ENCODE measurements around the gene GRPEL1. TPM values are rescaled to one million over a fixed set of nuclear protein-coding genes. Genes with fewer than 3 reads are reported as not detected.

Gene GRPEL1
- total RNA-seq, 1 experiment from 2014 or later = 40.7 TPM

- Histone ChIP-seq H3T11ph (ENCODE audit: low read length) (no peak overlapping the region), H4K8ac (replicated peaks; ENCODE audit: insufficient read length, low read depth, low read length) (no peak overlapping the region), H3K14ac (ENCODE audit: insufficient read depth, low read length) (no peak overlapping the region), H2AK5ac (ENCODE audit: insufficient read length, low read length) (no peak overlapping the region), H3K79me2 (ENCODE audit: insufficient read depth, low read length) (no peaks in the 10 kb centered on the region), H3K9ac (ENCODE audit: extremely low read depth, insufficient read length, low read length) (no peak overlapping the region), H3K18ac (ENCODE audit: insufficient read length, low read depth, low read length) (no peak overlapping the region), H4K91ac (ENCODE audit: insufficient read length, low read depth, low read length) (no peak overlapping the region), H3K56ac (ENCODE audit: insufficient read length, low read depth, low read length) (no peak overlapping the region), H4K20me1 (ENCODE audit: control insufficient read depth, insufficient read depth, insufficient read length) (no peaks in the 10 kb centered on the region), H3K79me1 (ENCODE audit: insufficient read depth, low read depth, low read length, poor library complexity, severe bottlenecking) (no peaks in the 10 kb centered on the region), H2BK12ac (ENCODE audit: insufficient read length, low read depth, low read length) (no peak overlapping the region), H4K5ac (ENCODE audit: insufficient read length, low read depth, low read length) (no peak overlapping the region), H3K9me3 (ENCODE audit: control insufficient read depth, low read depth, low read length) (no peaks in the 10 kb centered on the region), H2BK20ac (ENCODE audit: low read depth, low read length, poor library complexity, severe bottlenecking) (no peak overlapping the region), H2BK15ac (ENCODE audit: low read depth, low read length) (no peak overlapping the region), H3K4ac (ENCODE audit: low read depth, low read length) (no peak overlapping the region), H3K27ac (ENCODE audit: insufficient read length, low read depth, low read length) (no peak overlapping the region), H3K4me2 (ENCODE audit: insufficient read depth, insufficient read length, low read length) (peak overlapping the region; percentile 82), H3K27me3 (ENCODE audit: insufficient read depth, low read length) (no peaks in the 10 kb centered on the region; the same call in 1 of the 2 replicates), H2BK120ac (ENCODE audit: low read depth, low read length, poor library complexity, severe bottlenecking) (no peak overlapping the region), H2AFZ (ENCODE audit: low read length) (no peak overlapping the region), H3K23me2 (ENCODE audit: insufficient read length, low read depth, low read length, poor library complexity, severe bottlenecking) (peaks cover 10% of the 10 kb centered on the region), H2BK5ac (ENCODE audit: insufficient read length, low read length) (no peak overlapping the region), H3K4me1 (ENCODE audit: insufficient read depth, low read length) (peaks cover 2% of the 10 kb centered on the region; the same call in 1 of the 2 replicates), H3K23ac (ENCODE audit: insufficient read length, low read depth, low read length) (no peak overlapping the region)
- TF ChIP-seq CTCF (conservative IDR thresholded peaks at IDR 0.05) = no peak
- no peaks in the 10 kb centered on the region for H3K9me3 Mint-ChIP-seq
- H3K27me3 Mint-ChIP-seq (ENCODE audit: low read depth) = peaks cover 66% of the 10 kb centered on the region
- no CpG with 5 or more reads among the region's 21 CpGs for WGBS (ENCODE audit: extremely low coverage, insufficient read length, low lambda C conversion rate)
- H3K4me3 Mint-ChIP-seq = peak overlapping the region; percentile 79 to 91
- no peak overlapping the region for H3K27ac Mint-ChIP-seq
- H3K4me1 Mint-ChIP-seq = peaks cover 11 to 20% of the 10 kb centered on the region in 2 experiments
- H3K36me3 Mint-ChIP-seq (ENCODE audit: insufficient read depth in 1 of 3, low read depth in 3 of 3) = no peaks in the 10 kb centered on the region
- no peak for DNase-seq
Measured at GRCh38 chr4:7103607-7104365, 35.9 kb upstream of the GRPEL1 start.

Data from H9 (cell line).